Endothelial cell (in vitro differentiated cells): ENCODE measurements around the gene COX8A. TPM values are rescaled to one million over a fixed set of nuclear protein-coding genes. Genes with fewer than 3 reads are reported as not detected.
A peak's percentile ranks its signal among the peaks of the same experiment; 100 is the strongest.

ENCODE experiments used
- DNase-seq: peaks from one replicate; pipeline ENCODE4 v3.0.0; 2021; ENCODE audit warnings: low spot score
- H3K27ac Mint-ChIP-seq: one replicate; pipeline ENCODE4 v1.8.0; 2021; ENCODE audit warnings: mixed read lengths, inconsistent platforms; ENCODE audit not compliant: unreplicated experiment
- H3K27me3 Mint-ChIP-seq: one replicate; pipeline ENCODE4 v1.8.0; 2021; ENCODE audit warnings: mild to moderate bottlenecking, moderate library complexity, mixed read lengths, inconsistent platforms; ENCODE audit not compliant: unreplicated experiment
- H3K36me3 Mint-ChIP-seq: one replicate; pipeline ENCODE4 v1.8.0; 2021; ENCODE audit warnings: mild to moderate bottlenecking, low read depth, mixed read lengths, inconsistent platforms; ENCODE audit not compliant: unreplicated experiment
- H3K4me1 Mint-ChIP-seq: one replicate; pipeline ENCODE4 v1.8.0; 2021; ENCODE audit warnings: mild to moderate bottlenecking, mixed read lengths, inconsistent platforms; ENCODE audit not compliant: unreplicated experiment
- H3K4me3 Mint-ChIP-seq: one replicate; pipeline ENCODE4 v1.8.0; 2021; ENCODE audit warnings: mild to moderate bottlenecking, mixed read lengths, inconsistent platforms; ENCODE audit not compliant: unreplicated experiment
- H3K9me3 Mint-ChIP-seq: one replicate; pipeline ENCODE4 v1.8.0; 2021; ENCODE audit warnings: mixed read lengths, inconsistent platforms; ENCODE audit not compliant: unreplicated experiment
- CTCF ChIP-seq: fragments of 200-600 bp; sonication (generic); IDR thresholded peaks from one replicate; pipeline ENCODE4 v1.5.0; 2021; ENCODE audit warnings: antibody characterized with exemption; ENCODE audit not compliant: unreplicated experiment
- total RNA-seq: library from RNA; stranded (reverse); fragmentation: NEBNext Ultra II Directional; extraction: Animal tissue kit (Norgen Biotek cat#: 25700); gene quantifications from one replicate; pipeline ENCODE4 v1.2.1, GENCODE V29; 2021; ENCODE audit not compliant: unreplicated experiment

Gene COX8A
- total RNA-seq, 1 donor from 2014 or later: 188 TPM

- DNase-seq: no peak
- no peak for TF ChIP-seq CTCF
Observed at GRCh38 chr11:63998558-63999348, 24.3 kb downstream of the COX8A start.

GRCh38 chr11:63999349-64000025, 25.1 kb downstream of the COX8A start:
- no peaks in the 10 kb centered on the region for H3K9me3 Mint-ChIP-seq
- no peak overlapping the region for H3K4me3 Mint-ChIP-seq
- peaks cover 5% of the 10 kb centered on the region for H3K27me3 Mint-ChIP-seq
- peaks cover 13% of the 10 kb centered on the region for H3K36me3 Mint-ChIP-seq
- peak; percentile 47 for DNase-seq
- no peak for TF ChIP-seq CTCF
- H3K4me1 Mint-ChIP-seq: peaks cover 7% of the 10 kb centered on the region
- H3K27ac Mint-ChIP-seq: no peak overlapping the region

More at GRCh38 chr11:63998558-63999348, 24.3 kb downstream of the COX8A start:
- Mint-ChIP-seq H3K4me1 (peaks cover 7% of the 10 kb centered on the region), H3K36me3 (peaks cover 15% of the 10 kb centered on the region), H3K4me3 (peak overlapping the region; percentile 51), H3K27ac (no peak overlapping the region), H3K9me3 (no peaks in the 10 kb centered on the region), H3K27me3 (peaks cover 5% of the 10 kb centered on the region)

- H3K27me3 Mint-ChIP-seq: peaks cover 5% of the 10 kb centered on the region
- no peak overlapping the region for H3K4me3 Mint-ChIP-seq
- H3K27ac Mint-ChIP-seq: no peak overlapping the region
- H3K4me1 Mint-ChIP-seq: peaks cover 7% of the 10 kb centered on the region
- H3K9me3 Mint-ChIP-seq: no peaks in the 10 kb centered on the region
- peak; percentile 78 for DNase-seq
- peak; percentile 87 for TF ChIP-seq CTCF
- peaks cover 8% of the 10 kb centered on the region for H3K36me3 Mint-ChIP-seq
Observed at GRCh38 chr11:64000026-64000739, 25.8 kb downstream of the COX8A start.

- TF ChIP-seq CTCF: no peak
- no peaks in the 10 kb centered on the region for H3K9me3 Mint-ChIP-seq
- H3K27ac Mint-ChIP-seq: no peak overlapping the region
- H3K36me3 Mint-ChIP-seq: peaks cover 3% of the 10 kb centered on the region
- peaks cover 7% of the 10 kb centered on the region for H3K4me1 Mint-ChIP-seq
- no peak for DNase-seq
- H3K27me3 Mint-ChIP-seq: peaks cover 5% of the 10 kb centered on the region
- no peak overlapping the region for H3K4me3 Mint-ChIP-seq
Observed at GRCh38 chr11:64000740-64001483, 26.5 kb downstream of the COX8A start.
